Keratinocyte (primary cell): Measurements from ENCODE around the gene ARID3C.

Source experiments
- CTCF ChIP-seq, 3 experiments: IDR thresholded peaks in 1 of 3; conservative IDR thresholded peaks in 1 of 3; optimal IDR thresholded peaks in 1 of 3; 2 replicates in 2 of 3; 3 replicates in 1 of 3; pipeline versions ENCODE3 to v1.5.1; 2011; ENCODE audit warnings: low read length in 3 of 3, mild to moderate bottlenecking in 3 of 3, moderate library complexity in 2 of 3, control low read depth in 1 of 3, inconsistent platforms in 1 of 3; ENCODE audit not compliant: insufficient read depth in 2 of 3; ENCODE audit errors: extremely low read depth in 1 of 3
- EZH2 ChIP-seq: IDR thresholded peaks from one replicate; pipeline ENCODE4 v1.6.1; 2012; ENCODE audit warnings: inconsistent platforms, mild to moderate bottlenecking, low read length, moderate library complexity

GRCh38 chr9:34600908-34601307 is 28.0 kb downstream of the ARID3C start:
- TF ChIP-seq CTCF (optimal IDR thresholded peaks at IDR 0.05 in 1 of 3, IDR thresholded peaks at IDR 0.05 in 1 of 3, conservative IDR thresholded peaks at IDR 0.05 in 1 of 3; ENCODE audit: extremely low read depth in 1 of 3, insufficient read depth in 2 of 3, low read length in 3 of 3) (no peak), EZH2 (no peak)
